GM21360 (cell line): Measurements from ENCODE around the gene RIMS3.
"Not testable (repeated sequence)": the region's sequence is repeated elsewhere in the genome, so short reads cannot be mapped to it uniquely, and the experiment has no call there.

Experiments
- ATAC-seq: cut with Tn5 transposase; IDR thresholded peaks from one replicate; pipeline ENCODE4 v1.9.1; 2021; ENCODE audit warnings: mild to moderate bottlenecking, moderate library complexity; ENCODE audit not compliant: unreplicated experiment

RIMS3 gene

DNA sequence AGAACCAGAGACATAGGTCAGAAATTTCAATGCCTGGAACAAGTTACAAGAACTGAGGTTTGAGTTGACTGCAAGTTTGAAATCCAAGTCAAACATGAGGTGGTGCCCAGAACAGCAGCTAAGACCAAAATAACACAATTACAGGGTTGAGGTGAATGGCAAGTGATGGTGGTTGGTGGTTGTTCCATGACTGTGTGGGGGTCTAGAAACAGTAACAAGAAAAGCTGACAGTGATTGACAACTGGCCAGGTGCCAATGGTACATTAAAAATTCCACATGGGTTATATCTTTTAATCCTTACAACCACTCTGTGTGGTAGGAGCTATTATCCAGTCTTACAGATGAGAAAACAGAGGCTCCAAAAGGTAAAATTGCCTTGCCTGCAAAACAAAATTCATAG is 32.0 kb downstream of the RIMS3 start:
- no peak for ATAC-seq

DNA sequence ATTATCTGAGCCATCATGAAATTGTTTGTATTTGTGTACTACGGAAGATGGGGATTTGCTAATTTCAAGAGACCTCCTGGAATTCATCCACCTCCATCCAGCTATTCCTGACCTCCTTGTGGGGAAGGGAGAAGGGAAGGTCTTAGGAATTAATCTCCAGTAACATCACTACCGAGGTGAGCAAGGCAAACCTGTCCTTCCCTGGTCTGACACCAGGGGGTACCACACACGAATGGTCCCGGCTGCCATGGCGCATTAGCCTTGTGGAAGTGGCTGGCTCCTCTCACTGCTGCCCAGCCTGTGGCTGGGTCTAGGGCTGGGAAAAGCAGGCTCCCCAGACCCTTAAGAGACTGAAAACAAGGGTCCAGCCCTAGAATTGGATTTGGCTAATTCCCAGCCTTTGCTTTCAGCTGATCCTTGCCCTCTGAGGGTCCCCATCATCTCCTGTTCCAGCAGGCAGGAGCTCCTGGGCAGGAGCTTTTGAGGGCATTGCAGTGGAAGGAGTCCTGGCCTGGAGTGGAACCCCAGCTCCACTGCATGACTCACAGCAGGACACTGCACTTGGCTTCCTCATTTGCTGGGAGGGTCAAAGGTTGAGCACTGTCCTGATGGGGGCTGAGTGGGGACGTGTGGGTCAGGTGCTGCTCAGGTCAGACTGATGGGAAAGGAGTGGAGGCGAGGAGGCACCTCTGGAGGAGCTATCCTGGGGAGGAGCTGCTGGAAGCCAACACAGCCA is 34.8 kb downstream of the RIMS3 start:
- ATAC-seq: no peak

DNA sequence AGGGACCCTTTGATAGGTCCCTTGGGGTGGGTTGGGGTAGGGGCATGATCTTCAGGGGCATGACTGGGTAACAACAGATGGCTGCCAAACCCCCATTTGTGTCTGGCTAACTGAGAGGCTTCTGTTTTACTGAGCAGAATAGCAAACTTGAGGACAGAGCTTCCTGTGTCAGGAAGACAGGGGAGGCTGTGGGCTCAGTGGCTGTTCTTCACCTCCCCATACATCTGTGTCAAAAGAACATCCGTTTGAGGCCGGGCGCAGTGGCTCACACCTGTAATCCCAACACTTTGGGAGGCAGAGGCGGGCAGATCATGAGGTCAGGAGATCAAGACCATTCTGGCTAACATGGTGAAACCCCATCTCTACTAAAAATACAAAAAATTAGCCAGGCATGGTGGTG is 35.9 kb downstream of the RIMS3 start:
- ATAC-seq: not testable (repeated sequence)

DNA sequence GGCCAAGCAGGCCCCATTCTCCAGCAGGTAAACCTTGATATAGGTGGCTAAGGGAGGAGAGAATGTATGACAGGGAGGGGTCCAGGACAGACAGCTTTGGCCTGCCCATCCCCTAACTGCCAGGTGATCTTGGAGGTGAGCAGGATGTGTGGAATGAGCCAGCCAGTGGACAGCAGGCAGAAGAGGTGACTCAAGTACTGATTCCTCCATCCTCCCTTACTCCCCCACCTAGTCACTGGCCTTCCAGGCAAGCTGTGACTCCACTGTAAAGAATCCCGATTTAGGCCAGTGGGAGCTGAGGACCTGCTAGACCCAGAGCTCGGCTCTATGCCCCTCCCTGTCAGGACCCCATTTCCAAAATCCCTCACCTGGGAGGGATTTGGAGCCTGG is 36.6 kb downstream of the RIMS3 start:
- ATAC-seq: no peak

DNA sequence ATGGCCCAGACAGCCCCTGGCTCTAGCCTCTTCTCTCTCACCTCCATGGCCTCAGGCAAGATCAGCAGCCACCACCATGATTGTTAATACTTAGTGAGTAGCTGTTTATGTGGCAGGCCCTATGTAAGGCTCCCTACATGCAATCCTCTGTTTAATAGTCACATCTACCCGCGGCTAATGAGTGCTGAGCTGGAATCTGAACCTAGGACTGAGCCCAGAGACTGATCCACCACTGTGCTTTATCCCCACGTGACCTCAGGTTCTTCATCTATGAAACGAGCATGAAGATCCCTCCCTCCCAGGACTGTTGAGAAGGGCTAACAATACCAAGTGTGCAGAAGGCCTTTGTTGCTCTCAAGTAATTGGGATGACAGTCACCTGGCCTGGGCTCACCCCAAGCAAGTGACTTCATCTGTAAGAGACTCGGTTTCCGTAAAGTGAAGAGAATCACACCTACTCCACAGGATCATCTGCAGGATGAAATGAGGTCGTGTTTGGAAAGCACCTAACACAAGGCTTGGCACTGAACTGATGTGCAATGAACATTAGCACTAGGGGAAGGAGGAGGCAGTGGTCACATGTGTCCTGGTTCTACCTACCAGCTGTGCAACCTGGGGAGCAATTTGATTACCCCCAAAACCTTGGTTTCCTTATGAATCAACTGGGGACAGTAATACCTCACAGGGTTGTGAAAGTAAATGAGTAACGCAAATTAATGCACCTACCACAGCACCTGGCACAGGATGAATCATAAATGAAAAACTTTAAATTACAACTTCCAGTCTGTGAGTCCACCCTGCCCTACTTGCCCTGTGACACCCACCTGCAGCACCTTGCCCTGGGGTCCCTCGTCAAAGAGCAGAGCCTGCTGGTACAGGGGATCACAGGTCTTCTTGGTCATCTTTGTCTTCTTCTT is 37.2 kb downstream of the RIMS3 start:
- peak; percentile 61 for ATAC-seq

DNA sequence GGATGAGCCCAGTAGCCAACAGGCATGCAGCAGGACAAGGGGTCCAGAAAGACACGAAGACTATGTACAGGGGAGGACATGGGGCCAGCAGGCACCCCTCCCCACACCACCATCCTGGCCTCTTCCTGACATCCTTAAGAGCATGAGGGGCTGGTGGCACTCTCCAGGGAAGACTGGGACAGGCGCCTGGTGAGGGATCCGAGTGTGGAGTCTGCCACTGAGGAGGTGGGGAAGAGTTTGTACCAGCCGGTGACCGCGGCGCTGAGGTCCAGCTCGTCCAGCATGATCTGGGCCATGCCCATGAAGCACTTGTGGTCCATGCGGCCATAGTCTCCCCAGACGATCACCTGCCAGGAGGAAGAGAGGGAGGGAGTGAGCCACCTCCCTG is 39.1 kb downstream of the RIMS3 start:
- ATAC-seq: no peak

DNA sequence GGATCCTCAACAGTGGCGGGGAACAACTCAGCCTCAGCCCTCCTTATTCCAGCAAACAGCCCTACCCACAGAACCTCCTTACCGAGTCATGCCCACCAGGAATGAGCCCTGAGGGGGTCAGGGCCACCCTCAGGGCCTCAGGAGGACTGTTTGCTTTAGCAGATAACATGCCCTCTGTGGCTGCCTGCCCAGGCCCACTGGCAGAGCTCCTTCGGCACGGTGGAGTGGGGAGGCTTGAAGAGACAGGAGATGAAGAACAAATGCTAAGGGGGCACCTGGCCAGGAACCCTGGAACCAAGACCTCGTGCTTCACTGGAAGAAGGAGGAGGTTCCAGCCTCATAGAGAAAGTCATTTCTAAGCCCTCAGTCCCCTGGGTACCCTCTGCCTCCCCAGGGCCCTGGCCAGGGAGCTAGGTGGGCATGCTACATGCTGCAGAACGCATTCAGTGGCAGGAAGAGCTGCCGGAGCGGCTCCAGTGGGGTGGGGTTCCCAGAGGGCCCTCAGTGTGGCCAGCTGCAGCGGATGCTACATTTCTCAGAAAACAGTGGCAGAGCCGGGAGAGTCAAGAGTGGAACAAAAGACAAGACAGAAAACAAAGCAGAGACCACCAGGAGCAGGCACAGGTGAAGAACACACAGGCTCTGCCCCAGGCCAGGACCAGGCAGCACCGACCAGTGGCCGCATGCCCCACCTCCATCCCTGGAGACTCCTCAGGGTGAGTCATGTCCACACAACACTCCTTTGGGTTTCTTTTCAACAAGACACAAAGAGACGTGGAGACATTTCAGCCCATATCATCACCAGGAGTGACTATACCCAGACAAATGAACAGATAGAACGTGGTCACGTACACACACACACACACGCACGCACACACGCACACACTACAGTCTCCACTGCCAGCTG is 39.8 kb downstream of the RIMS3 start:
- no peak for ATAC-seq

DNA sequence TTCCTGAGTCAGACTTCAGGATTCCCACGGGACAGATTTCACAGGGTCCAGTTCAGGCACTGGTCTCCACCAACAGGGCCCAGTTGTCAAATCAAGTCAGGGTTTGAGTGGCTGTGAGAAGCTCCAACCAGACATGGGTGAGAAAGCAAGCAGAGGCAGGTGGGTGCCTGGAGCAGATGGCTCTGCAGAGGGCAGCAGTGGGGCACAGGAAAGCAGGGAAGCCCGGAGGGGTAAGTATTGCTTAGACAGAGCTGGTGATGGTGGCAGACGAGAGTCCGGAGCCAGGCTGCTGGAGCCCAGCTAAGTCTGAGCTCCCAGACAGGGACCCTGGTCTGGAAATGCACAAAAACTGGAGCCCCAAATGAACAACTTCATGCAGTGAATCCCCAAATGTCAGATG is 40.4 kb downstream of the RIMS3 start:
- ATAC-seq: no peak

DNA sequence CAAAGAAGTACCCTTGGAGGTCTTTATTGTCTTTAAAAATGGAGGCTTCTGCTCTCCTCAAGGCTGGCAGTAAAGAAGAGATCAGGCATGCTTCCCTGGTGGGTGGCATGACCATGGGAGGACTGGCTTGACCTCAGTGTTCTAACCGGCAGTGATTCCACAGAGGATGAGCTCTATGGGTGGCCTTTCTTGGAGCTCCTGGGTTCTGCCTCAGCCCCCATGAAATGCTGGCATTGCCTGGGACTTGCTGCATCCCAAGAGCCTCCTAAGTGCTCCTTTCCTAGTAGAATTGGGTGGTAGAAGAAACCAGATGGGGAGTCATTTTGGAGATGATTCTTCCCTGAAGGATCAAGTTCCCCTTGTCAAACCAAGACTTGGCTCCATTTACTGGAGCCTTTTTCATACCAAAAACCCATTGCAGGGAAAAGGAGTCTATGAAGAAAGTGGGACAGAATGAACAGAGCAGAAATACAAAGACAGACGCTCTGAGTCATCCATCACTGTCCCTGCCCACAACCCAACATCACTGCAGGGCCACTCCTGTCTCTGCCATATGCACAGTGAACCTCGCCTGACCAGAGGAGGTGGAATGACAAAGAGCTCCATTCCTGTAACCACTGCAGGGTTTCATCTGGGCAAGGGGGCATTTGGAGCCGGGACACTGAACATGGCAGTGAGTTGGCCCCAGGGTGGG is 42.4 kb downstream of the RIMS3 start:
- no peak for ATAC-seq

DNA sequence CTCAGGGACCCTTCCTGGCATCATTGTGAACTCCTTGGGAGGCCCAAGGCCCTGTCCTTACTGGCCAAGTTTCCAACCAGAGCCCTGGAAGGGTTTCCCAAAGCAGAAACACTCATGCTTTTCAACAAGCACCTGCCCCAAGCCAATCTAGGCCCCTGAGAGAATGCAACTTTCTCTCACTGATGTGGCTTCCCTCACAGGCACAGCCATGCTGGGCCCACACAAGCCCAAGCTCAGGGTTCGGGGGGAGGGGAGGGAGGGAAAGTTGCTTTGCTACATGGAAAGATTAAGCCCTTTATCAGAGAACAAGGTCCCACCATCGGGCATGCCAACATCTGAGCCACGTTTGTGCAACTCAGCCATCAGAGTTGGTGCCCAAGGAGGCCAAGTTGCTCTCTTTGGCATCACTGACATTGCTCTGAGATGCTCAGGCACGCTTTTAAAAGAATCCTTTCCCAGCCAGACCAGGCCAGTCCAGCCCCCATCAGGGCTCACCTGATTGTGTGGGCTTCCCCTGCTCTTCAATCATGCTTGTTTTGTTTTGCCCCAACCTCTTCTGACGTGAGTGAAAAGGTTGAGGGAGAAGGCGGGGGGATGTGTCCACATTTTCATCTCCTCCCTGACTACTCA is 43.5 kb downstream of the RIMS3 start:
- ATAC-seq: no peak

DNA sequence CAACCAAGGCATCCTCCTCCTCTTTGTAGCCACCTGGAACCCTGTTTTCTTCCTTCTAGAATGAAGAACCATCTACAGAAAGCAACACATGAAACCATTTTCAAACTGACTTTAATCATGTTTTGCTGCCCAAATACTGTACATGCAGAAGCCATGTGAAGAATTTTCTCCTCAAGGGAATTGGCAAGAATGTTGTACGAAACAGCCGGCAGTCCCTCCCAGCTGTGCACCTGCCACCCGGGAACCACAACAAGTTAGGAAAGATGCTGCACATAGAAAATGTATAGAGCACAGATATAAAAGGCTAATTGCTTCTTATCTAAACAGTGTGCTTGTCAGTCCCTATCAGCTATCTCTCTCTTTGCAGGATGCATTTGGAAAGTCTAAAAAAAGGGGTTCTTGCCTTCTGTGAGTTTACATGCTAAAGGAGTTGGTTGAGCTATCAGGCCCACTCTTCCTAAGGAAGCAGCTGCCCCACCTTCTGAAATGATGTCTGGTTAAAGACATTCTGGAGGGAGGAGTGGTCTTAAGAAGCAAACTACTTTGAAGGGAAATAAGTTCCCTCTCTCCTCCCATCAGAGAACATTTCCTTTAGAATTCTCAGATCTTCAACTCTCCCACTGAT is 44.8 kb downstream of the RIMS3 start:
- no peak for ATAC-seq

DNA sequence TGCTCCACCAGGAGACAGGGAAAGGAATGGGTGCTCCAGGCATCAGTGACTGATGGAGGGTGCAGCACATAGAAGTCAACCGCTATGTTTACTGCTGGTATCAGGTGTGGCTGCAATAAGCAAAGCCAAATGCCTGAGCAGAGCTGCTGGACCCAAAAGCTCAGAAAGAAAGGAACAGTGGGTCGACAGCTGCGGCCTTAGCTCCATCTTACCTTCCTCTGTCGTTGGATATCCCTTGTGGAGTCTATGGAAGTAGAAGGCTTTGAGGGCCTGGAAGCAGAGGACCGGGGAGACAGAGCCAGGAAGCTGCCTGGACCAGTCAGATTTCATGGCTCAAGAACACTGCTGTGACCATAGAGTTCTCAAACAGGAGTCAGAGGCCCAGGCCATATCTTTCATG is 45.3 kb downstream of the RIMS3 start:
- no peak for ATAC-seq

DNA sequence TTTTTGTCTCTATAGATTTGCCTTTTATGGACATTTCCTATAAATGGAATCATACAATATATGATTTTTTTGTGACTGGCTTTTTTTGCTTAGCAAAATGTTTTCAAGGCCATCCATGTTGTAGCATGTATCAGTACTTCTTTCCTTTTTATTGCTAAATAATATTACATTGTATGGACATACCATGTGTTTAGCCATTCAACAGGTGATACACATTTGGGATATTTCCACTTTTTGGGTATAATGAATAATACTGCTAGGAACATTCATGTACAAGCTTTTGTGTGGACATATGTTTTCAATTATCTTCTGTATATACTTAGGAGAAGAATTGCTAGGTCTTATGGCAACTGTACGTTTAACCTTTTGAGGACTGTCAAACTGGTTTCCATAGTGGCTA is 47.4 kb downstream of the RIMS3 start:
- ATAC-seq: no peak

DNA sequence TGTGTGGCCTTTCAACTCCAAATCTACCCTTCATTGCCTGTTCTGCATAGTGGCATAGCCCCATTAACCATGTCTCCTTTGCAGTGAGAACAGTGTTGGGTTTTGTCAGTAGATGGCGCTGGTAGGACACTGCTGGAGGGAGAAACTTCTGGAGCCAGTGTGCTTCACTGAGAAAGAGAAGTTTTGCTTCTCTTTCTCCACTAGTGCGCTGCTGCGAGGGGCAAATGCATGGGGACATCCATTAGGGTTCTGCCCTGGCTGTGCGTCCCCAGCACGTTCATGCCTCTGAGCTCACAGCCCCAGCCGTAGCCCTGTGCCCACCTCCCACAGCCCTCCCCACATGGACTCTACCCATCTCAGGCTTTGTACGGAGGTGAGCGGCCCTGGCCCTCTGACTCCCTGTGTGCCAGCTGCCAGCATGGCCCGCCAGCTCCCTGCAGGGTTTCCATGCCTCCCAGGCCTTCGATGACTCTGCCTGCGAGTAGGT is 53.1 kb downstream of the RIMS3 start:
- no peak for ATAC-seq

DNA sequence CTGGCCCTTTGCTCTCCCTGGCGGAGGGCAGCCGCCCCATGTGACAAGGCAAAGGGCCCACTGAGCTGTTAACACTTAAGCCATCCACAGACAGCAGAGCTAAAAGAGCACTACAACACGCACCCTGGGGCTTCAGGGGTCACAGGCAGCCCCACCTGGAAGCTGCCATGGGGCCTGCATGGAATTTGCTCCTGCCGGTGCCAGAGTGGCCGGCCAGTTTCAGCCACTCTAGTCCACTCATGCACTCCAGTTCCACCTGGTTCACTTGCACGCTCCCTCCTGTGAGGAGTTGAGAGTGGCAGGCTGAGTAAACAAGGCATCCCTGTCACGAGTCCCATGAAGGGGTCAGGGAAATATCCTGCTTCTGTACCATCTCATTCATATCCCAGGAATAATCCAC is 55.3 kb downstream of the RIMS3 start:
- no peak for ATAC-seq

DNA sequence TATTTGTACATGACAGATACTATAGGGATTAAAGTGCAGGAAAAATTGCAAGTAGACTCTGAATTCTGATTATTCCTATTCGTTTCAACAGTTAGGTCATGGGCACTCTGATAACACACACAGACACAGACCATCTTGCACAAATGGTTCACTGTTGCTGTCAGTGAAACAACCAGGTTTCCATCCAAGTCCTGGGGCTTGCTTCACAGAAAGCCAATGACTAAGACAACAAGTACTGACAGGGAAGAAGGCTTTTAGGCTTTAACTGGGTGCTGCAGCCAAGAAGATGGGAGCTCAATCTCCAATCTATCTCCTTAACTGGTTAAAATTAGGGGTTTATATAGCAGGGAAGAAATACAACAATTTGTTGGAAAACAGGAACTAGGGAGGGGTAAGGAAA is 57.6 kb downstream of the RIMS3 start:
- no peak for ATAC-seq

DNA sequence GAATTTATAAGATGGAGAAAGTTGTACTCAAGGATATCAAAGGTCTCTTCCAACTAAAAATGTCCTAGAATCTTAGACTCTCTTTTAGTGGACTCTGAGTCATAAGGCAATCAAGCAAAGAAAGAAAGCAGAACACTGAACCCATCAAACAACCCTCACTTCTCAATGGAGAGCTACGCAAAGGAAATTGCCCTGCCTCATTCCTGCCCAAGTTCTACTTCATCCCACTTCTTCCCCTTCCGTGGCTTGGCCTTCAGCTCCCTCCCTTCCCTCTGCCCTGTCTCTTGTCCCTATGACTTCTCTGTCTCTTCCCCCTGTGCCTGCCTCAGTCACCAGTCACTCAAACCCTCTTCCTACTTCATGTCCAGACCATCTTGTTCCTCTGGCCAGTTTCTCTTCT is 58.5 kb downstream of the RIMS3 start:
- no peak for ATAC-seq

DNA sequence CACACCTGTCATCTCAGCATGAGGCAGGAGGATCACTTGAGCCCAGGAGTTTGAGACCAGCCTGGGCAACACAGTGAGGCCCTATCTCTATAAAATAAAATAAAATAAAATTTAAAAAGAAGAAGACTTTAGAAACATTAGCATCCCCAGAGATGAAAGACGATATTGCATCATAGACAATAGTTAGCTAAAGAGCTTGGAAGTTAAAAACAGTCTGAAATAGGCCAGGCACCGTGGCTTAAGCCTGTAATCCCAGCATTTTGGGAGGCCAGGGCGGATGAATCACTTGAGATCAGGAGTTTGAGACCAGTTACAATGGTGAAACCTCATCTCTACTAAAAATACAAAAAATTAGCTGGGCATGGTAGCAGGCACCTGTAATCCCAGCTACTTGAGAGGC is 59.3 kb downstream of the RIMS3 start:
- no peak for ATAC-seq

DNA sequence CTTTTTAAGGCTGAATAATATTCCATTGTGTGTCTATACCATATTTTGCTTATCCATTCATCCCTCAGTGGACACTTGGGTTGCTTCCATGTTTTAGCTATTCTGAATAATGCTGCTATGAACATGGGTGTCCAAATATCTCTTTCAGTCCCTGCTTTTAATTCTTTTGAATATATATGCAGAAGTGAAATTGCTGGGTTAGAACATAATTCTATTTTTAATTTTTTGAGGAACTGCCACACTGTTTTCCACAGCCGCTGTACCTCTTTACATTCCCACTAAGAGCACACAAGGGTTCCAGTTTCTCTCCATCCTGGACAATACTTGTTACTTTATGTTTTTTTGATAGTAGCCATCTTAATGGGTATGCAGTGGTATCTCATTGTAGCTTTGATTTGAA is 65.6 kb downstream of the RIMS3 start:
- ATAC-seq: no peak

DNA sequence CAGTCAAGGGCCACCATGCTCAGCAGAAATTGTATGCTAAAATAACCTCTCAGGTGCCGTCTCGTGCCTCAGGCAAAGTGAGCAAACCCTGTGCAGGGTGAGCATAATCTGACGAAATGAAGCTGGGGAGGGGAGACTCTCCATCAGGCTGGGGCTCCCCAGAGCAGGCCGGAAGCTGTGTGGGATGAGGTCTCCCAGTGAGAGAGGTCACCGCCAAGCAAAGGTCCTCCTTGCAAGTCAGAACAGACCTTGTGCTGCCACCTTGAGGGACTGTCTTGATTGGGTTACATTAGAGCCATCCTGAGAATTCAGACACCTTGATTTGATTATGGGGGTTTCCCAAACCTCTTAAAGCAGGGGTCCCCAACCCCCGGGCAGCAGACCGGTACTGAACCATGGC is 69.9 kb downstream of the RIMS3 start:
- ATAC-seq: no peak
